ENCODE measurements around the gene WFDC5. TPM values are rescaled to one million over a fixed set of nuclear protein-coding genes. Genes with fewer than 3 reads are reported as not detected.

WFDC5 gene
- total RNA-seq, 3 donors from 2014 or later (not counting 1 experiment from before 2014, with no cell fraction given) = not detected

- Mint-ChIP-seq H3K4me3 (no peak overlapping the region), H3K4me1 (no peaks in the 10 kb centered on the region), H3K27ac (no peak overlapping the region), H3K9me3 (no peaks in the 10 kb centered on the region), H3K36me3 (no peaks in the 10 kb centered on the region), H3K27me3 (ENCODE audit: low read depth in 2 of 2) (peaks cover 9 to 31% of the 10 kb centered on the region in 2 donors)
- intact Hi-C loops (cut with micrococcal nuclease) = no loop called here
- Histone ChIP-seq H3K9me3 (ENCODE audit: control insufficient read depth, insufficient read depth, low read length) (no peaks in the 10 kb centered on the region), H3K27ac (ENCODE audit: low read length) (no peak overlapping the region), H3K36me3 (ENCODE audit: control insufficient read depth, insufficient read depth, low read length) (no peaks in the 10 kb centered on the region), H3K27me3 (ENCODE audit: control insufficient read depth, insufficient read depth, low read length) (no peaks in the 10 kb centered on the region), H3K4me1 (ENCODE audit: control insufficient read depth, insufficient read depth, low read length) (no peaks in the 10 kb centered on the region), H3K4me3 (ENCODE audit: low read length) (no peak overlapping the region)
- 100% methylated on average over 2 of the region's 2 CpGs for WGBS (ENCODE audit: insufficient coverage)
- no peak for TF ChIP-seq CTCF (IDR thresholded peaks at IDR 0.05)
- no peak for ATAC-seq
- no peak for DNase-seq
Measured at GRCh38 chr20:45121388-45121787, 6.4 kb upstream of the WFDC5 start.

DNA sequence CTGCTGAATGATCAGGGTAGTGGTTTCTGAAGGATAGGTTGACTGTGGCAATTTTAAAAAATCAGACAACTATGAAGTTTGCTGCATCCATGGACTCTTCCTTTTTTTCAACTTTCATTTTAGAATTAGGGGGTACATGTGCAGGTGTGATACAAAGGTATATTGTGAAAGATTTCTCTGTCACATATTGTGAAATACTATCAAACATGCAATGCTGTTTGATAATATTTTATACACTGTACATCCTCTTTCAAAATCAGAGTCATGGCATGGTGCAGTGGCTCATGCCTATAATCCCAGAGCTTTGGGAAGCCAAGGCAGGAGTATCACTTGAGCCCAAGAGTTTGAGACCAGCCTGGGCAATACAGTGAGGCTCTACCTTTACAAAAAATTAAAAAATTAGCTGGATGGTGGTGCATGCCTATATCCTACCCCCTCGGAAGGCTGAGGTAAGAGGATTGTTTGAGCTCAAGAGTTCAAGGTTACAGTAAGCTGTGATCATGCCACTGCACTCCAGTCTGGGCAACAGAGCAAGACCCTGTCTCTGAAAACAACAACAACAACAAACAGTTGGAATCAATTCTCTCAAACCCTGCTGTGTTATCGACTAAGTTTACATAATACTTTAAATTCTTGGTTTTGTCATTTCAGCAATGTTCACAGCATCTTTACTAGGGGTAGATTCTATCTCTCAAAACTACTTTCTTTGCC, 4.7 kb upstream of the WFDC5 start:
- no peaks in the 10 kb centered on the region for H3K4me1 ChIP-seq (ENCODE audit: control insufficient read depth, insufficient read depth, low read length)
- no peak overlapping the region for H3K27ac ChIP-seq (ENCODE audit: low read length)
- intact Hi-C loops (cut with micrococcal nuclease) = no loop called here
- H3K36me3 ChIP-seq (ENCODE audit: control insufficient read depth, insufficient read depth, low read length) = no peaks in the 10 kb centered on the region
- TF ChIP-seq CTCF (IDR thresholded peaks at IDR 0.05) = no peak
- Mint-ChIP-seq H3K4me3 (no peak overlapping the region), H3K36me3 (no peaks in the 10 kb centered on the region), H3K4me1 (no peaks in the 10 kb centered on the region), H3K27ac (no peak overlapping the region), H3K27me3 (ENCODE audit: low read depth in 2 of 2) (peaks cover 9 to 30% of the 10 kb centered on the region in 2 donors), H3K9me3 (no peaks in the 10 kb centered on the region)
- no peaks in the 10 kb centered on the region for H3K9me3 ChIP-seq (ENCODE audit: control insufficient read depth, insufficient read depth, low read length)
- no peak for ATAC-seq
- 100% methylated on average over 2 of the region's 2 CpGs for WGBS (ENCODE audit: insufficient coverage)
- no peak overlapping the region for H3K4me3 ChIP-seq (ENCODE audit: low read length)
- H3K27me3 ChIP-seq (ENCODE audit: control insufficient read depth, insufficient read depth, low read length) = no peaks in the 10 kb centered on the region
- no peak for DNase-seq

DNA sequence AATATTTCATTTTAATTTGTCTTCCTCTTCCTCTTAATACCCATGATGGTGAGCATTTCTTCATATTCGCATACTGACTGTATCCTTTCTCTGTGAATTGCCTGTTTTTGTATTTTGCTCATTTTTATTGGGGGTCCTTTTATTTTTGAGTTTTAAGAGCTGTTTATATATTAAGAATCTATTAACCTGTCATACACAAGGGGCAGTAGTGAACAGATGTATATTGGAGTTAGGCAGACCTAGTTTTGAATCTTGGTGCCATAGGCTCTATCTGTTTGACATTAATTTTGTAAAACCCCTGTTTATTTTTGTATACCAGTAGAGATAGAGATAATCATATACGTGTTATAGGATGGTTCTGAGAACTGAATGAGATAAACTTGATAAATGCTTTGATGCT, 3.1 kb upstream of the WFDC5 start:
- Mint-ChIP-seq H3K9me3 (no peaks in the 10 kb centered on the region), H3K27me3 (ENCODE audit: low read depth in 2 of 2) (peaks cover 9 to 26% of the 10 kb centered on the region in 2 donors), H3K27ac (no peak overlapping the region), H3K4me3 (no peak overlapping the region), H3K36me3 (no peaks in the 10 kb centered on the region), H3K4me1 (no peaks in the 10 kb centered on the region)
- DNase-seq (no peak), ATAC-seq (no peak)
- Histone ChIP-seq H3K27ac (ENCODE audit: low read length) (no peak overlapping the region), H3K4me3 (ENCODE audit: low read length) (no peak overlapping the region), H3K9me3 (ENCODE audit: control insufficient read depth, insufficient read depth, low read length) (no peaks in the 10 kb centered on the region), H3K27me3 (ENCODE audit: control insufficient read depth, insufficient read depth, low read length) (no peaks in the 10 kb centered on the region), H3K4me1 (ENCODE audit: control insufficient read depth, insufficient read depth, low read length) (no peaks in the 10 kb centered on the region), H3K36me3 (ENCODE audit: control insufficient read depth, insufficient read depth, low read length) (no peaks in the 10 kb centered on the region)
- no peak for TF ChIP-seq CTCF (IDR thresholded peaks at IDR 0.05)
- intact Hi-C loops (cut with micrococcal nuclease) = no loop called here
- no CpG with 5 or more reads among the region's 2 CpGs for WGBS (ENCODE audit: insufficient coverage)

GRCh38 chr20:45117581-45117980, 2.6 kb upstream of the WFDC5 start:
- Mint-ChIP-seq H3K4me1 (no peaks in the 10 kb centered on the region), H3K9me3 (no peaks in the 10 kb centered on the region), H3K27me3 (ENCODE audit: low read depth in 2 of 2) (peaks cover 9 to 26% of the 10 kb centered on the region in 2 donors), H3K36me3 (no peaks in the 10 kb centered on the region), H3K27ac (no peak overlapping the region), H3K4me3 (no peak overlapping the region)
- intact Hi-C loops (cut with micrococcal nuclease) = no loop called here
- Histone ChIP-seq H3K4me1 (ENCODE audit: control insufficient read depth, insufficient read depth, low read length) (no peaks in the 10 kb centered on the region), H3K36me3 (ENCODE audit: control insufficient read depth, insufficient read depth, low read length) (no peaks in the 10 kb centered on the region), H3K27ac (ENCODE audit: low read length) (no peak overlapping the region), H3K4me3 (ENCODE audit: low read length) (no peak overlapping the region), H3K9me3 (ENCODE audit: control insufficient read depth, insufficient read depth, low read length) (no peaks in the 10 kb centered on the region), H3K27me3 (ENCODE audit: control insufficient read depth, insufficient read depth, low read length) (no peaks in the 10 kb centered on the region)
- ATAC-seq (no peak), DNase-seq (no peak)
- WGBS (ENCODE audit: insufficient coverage) = 78% methylated on average over 4 of the region's 4 CpGs
- TF ChIP-seq CTCF (IDR thresholded peaks at IDR 0.05) = no peak
